MCF 10A (cell line): ENCODE results near the gene KCNJ9. TPM values are rescaled to one million over a fixed set of nuclear protein-coding genes. Genes with fewer than 3 reads are reported as not detected.

Experiments used
- BruUV-seq: library from RNA; stranded (reverse); fragments of 400-500 nt; replicated peaks from 2 replicates; lab custom pipeline; 2021; lab: Mats Ljungman, UMichigan
- CTCF ChIA-PET: fragments of 300-600 bp; sonication (Branson Sonifier 250); formaldehyde crosslinking; extraction: SDS; loops from one replicate; lab custom pipeline; 2021; ENCODE audit warnings: antibody characterized with exemption, inconsistent platforms; lab: Yijun Ruan, JAX
- POLR2A ChIA-PET: fragments of 300-600, 350-650 bp; sonication (Branson Sonifier 250); formaldehyde crosslinking; extraction: SDS; loops from one replicate; lab custom pipeline; 2020; ENCODE audit warnings: antibody characterized with exemption, inconsistent platforms; lab: Yijun Ruan, JAX
- DNase-seq: peaks from one replicate; pipeline ENCODE4 v3.0.0-alpha.2; 2018; ENCODE audit not compliant: unreplicated experiment
- H3K27ac Mint-ChIP-seq: one replicate; pipeline ENCODE4 v1.8.0; 2022; ENCODE audit warnings: mild to moderate bottlenecking, low read depth, mixed read lengths; ENCODE audit not compliant: unreplicated experiment
- H3K27me3 Mint-ChIP-seq: one replicate; pipeline ENCODE4 v1.8.0; 2022; ENCODE audit warnings: mixed read lengths; ENCODE audit not compliant: insufficient read depth, unreplicated experiment
- H3K36me3 Mint-ChIP-seq: one replicate; pipeline ENCODE4 v1.8.0; 2022; ENCODE audit warnings: mild to moderate bottlenecking, moderate library complexity, mixed read lengths; ENCODE audit not compliant: insufficient read depth, unreplicated experiment
- H3K4me1 Mint-ChIP-seq: one replicate; pipeline ENCODE4 v1.8.0; 2022; ENCODE audit warnings: mixed read lengths; ENCODE audit not compliant: insufficient read depth, unreplicated experiment
- H3K4me3 Mint-ChIP-seq: one replicate; pipeline ENCODE4 v1.8.0; 2022; ENCODE audit warnings: mild to moderate bottlenecking, moderate library complexity, mixed read lengths; ENCODE audit not compliant: unreplicated experiment
- H3K9me3 Mint-ChIP-seq: one replicate; pipeline ENCODE4 v1.8.0; 2022; ENCODE audit warnings: mixed read lengths; ENCODE audit not compliant: unreplicated experiment
- CTCF ChIP-seq: fragments of 200-600 bp; IDR thresholded peaks from one replicate; pipeline ENCODE4 v1.8.0; 2022; ENCODE audit warnings: antibody characterized with exemption, mild to moderate bottlenecking; ENCODE audit not compliant: unreplicated experiment
- intact Hi-C: fragments of 100-400 bp; cut with micrococcal nuclease; formaldehyde crosslinking; loops from 2 replicates; pipeline ENCODE4 v1.14.1; 2022
- total RNA-seq: library from RNA; stranded (reverse); gene quantifications from 2 replicates; pipeline ENCODE4 v1.2.3, GENCODE V29; 2022

Gene KCNJ9
- total RNA-seq, 1 experiment from 2014 or later: 0.07 TPM

- peaks cover 36% of the 10 kb centered on the region for H3K4me1 Mint-ChIP-seq
- no peak for TF ChIP-seq CTCF
- H3K4me3 Mint-ChIP-seq: peak overlapping the region; percentile 81
- no peaks in the 10 kb centered on the region for H3K27me3 Mint-ChIP-seq
- intact Hi-C loops: loop anchor here (5.0 kb wide), 1 partner anchor 508 kb away; no protein-coding TSS in a partner anchor
- no peak overlapping the region for H3K27ac Mint-ChIP-seq
- POLR2A ChIA-PET: interaction anchor here (0.6 to 6.3 kb wide), 16 partner anchors 9 to 272 kb away, joined by 3 to 70 read pairs (median 14); partner anchors contain the start of genes DCAF8, PEA15, PEX19 and PIGM
- BruUV-seq: no TSS peak
- H3K9me3 Mint-ChIP-seq: no peaks in the 10 kb centered on the region
- CTCF ChIA-PET: interaction anchor here (0.5 to 37.7 kb wide), 14 partner anchors 9 to 193 kb away, joined by 3 to 1546 read pairs (median 5); partner anchors contain the start of genes KCNJ10, KCNJ9 and PIGM
- DNase-seq: peak; percentile 96
- peaks cover 5% of the 10 kb centered on the region for H3K36me3 Mint-ChIP-seq
Observed at GRCh38 chr1:160098852-160099561, 17.7 kb downstream of the KCNJ9 start.

DNA sequence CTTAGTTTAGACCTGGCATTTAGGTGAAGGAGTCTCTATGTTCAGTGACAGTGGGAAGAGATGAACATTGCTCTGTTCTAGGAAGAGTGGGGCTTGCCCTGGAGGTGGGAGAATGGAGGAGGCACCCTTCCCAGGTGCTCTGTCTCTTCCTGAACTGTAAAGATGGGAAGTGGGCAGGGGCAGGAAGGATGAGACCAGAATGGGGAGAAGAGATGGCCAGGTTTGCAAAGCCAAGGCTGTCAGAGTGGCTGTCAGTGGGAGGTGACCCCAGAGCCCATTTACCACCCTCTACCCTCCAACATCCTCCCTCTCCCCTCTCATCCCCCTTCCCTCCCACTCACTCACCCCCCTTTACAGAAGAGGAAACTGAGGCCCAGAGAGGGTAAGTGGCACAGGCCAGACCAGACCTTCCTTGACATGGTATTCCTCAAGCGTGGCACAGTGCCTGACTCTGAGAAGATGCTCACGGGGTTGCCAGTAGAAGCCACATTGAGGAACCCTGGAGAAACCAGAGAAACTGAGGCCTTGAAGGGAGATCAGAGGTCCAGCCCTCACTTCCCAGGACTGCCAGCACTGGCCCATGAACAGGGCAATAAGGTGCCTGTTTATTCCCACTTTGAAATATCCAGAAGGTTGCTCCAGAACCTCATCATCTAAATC is 18.5 kb downstream of the KCNJ9 start:
- CTCF ChIA-PET: interaction anchor here (0.5 to 37.7 kb wide), 25 partner anchors 11 to 280 kb away, joined by 3 to 1546 read pairs (median 33); partner anchors contain the start of genes CASQ1, DCAF8, KCNJ10 and KCNJ9
- H3K27ac Mint-ChIP-seq: no peak overlapping the region
- peaks cover 36% of the 10 kb centered on the region for H3K4me1 Mint-ChIP-seq
- BruUV-seq: no TSS peak
- H3K36me3 Mint-ChIP-seq: peaks cover under 1% of the 10 kb centered on the region
- POLR2A ChIA-PET: interaction anchor here (0.6 to 5.0 kb wide), 5 partner anchors 12 to 184 kb away, joined by 3 to 29 read pairs (median 5); no protein-coding TSS in a partner anchor
- TF ChIP-seq CTCF: no peak
- no peak overlapping the region for H3K4me3 Mint-ChIP-seq
- H3K9me3 Mint-ChIP-seq: no peaks in the 10 kb centered on the region
- H3K27me3 Mint-ChIP-seq: no peaks in the 10 kb centered on the region
- intact Hi-C loops: loop anchor here (5.0 kb wide), 1 partner anchor 507 kb away; no protein-coding TSS in a partner anchor
- DNase-seq: no peak

DNA sequence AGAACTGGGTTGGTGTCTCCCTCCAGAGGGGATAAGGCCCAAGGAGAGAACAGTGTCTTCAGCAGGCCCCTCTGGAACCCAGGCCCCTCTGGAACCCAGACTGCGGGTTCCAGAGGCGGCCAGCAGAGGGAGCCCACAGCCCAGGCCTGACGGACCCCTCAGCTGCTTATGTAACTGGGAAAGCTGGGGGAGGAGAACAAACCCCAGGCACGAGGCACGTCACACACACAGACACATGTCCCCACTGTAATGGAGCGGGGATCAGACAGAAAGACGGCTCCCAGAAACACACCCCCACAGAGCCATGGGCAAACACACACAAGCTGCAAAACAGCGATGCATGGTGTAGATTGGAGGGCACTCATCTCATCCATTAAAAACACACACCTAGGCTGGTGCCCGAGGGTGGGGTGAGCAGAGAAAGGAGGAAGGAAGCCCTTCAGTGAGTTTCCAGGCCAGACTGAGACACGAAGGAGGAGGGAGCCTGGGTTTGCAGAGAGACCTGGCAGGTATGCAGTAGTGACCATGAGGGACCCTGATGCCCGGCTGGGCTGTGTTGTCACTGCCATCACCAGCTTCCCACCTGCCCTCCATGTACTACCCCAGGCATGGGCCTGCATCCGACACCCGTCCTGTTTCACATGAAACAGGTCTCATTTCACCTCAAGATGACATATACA is 19.8 kb downstream of the KCNJ9 start:
- intact Hi-C loops: loop anchor here (1.0 kb wide), 7 partner anchors 62 to 315 kb away; no protein-coding TSS in a partner anchor
- ChIA-PET CTCF (interaction anchor here (0.6 to 13.2 kb wide), 68 partner anchors 10 to 1053 kb away, joined by 3 to 243 read pairs (median 5); partner anchors contain the start of genes CASQ1, DCAF8, KCNJ9 and PEA15), POLR2A (interaction anchor here (0.6 to 2.9 kb wide), 14 partner anchors 9 to 242 kb away, joined by 3 to 15 read pairs (median 6); partner anchors contain the start of genes DCAF8 and PEX19)
- no TSS peak for BruUV-seq
- Mint-ChIP-seq H3K4me3 (no peak overlapping the region), H3K27me3 (no peaks in the 10 kb centered on the region), H3K9me3 (no peaks in the 10 kb centered on the region), H3K27ac (no peak overlapping the region), H3K4me1 (peaks cover 30% of the 10 kb centered on the region), H3K36me3 (no peaks in the 10 kb centered on the region)
- DNase-seq: peak; percentile 79
- TF ChIP-seq CTCF: peak; percentile 99
